ENCODE data around the gene FSIP1. TPM values are rescaled to one million over a fixed set of nuclear protein-coding genes. Genes with fewer than 3 reads are reported as not detected.

The FSIP1 gene
- total RNA-seq, 4 donors from 2014 or later = 1.9 to 8.6 (median 5.6) TPM; not detected in 1

GRCh38 chr15:39628546-39629257, 153.9 kb downstream of the FSIP1 start:
- TF ChIP-seq EP300 (IDR thresholded peaks at IDR 0.05; ENCODE audit: low read depth) = no peak
- TF ChIP-seq POLR2AphosphoS5 (IDR thresholded peaks at IDR 0.05) = no peak
- TF ChIP-seq POLR2A (IDR thresholded peaks at IDR 0.05) = no peak
- TF ChIP-seq, protein P1, sequence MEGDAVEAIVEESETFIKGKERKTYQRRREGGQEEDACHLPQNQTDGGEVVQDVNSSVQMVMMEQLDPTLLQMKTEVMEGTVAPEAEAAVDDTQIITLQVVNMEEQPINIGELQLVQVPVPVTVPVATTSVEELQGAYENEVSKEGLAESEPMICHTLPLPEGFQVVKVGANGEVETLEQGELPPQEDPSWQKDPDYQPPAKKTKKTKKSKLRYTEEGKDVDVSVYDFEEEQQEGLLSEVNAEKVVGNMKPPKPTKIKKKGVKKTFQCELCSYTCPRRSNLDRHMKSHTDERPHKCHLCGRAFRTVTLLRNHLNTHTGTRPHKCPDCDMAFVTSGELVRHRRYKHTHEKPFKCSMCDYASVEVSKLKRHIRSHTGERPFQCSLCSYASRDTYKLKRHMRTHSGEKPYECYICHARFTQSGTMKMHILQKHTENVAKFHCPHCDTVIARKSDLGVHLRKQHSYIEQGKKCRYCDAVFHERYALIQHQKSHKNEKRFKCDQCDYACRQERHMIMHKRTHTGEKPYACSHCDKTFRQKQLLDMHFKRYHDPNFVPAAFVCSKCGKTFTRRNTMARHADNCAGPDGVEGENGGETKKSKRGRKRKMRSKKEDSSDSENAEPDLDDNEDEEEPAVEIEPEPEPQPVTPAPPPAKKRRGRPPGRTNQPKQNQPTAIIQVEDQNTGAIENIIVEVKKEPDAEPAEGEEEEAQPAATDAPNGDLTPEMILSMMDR (IDR thresholded peaks at IDR 0.05) = no peak
- Histone ChIP-seq H3K36me3 (no peaks in the 10 kb centered on the region), H3K4me3 (no peak overlapping the region), H3K9me3 (no peaks in the 10 kb centered on the region), H3K27ac (peak overlapping the region; percentile 74 to 83 (median 81)), H3K4me1 (peaks cover 28 to 61% (median 50%) of the 10 kb centered on the region in 4 donors), H3K27me3 (no peaks in the 10 kb centered on the region)
- in situ Hi-C loops (cut with MboI; ENCODE audit: low pct_ligation_motif_present in 1 of 4, low pct_unique_long_range_greater_than_20kb in 1 of 4, low sequenced_read_pairs in 3 of 4) = no loop called here
- intact Hi-C loops (cut with DNase I; ENCODE audit: low total_unique reads) = no loop called here
- 61 to 76% methylated on average over 2 to 9 of the region's 9 CpGs for WGBS, 2 donors (ENCODE audit: low coverage in 1 of 2)
- no peak for DNase-seq

DNA sequence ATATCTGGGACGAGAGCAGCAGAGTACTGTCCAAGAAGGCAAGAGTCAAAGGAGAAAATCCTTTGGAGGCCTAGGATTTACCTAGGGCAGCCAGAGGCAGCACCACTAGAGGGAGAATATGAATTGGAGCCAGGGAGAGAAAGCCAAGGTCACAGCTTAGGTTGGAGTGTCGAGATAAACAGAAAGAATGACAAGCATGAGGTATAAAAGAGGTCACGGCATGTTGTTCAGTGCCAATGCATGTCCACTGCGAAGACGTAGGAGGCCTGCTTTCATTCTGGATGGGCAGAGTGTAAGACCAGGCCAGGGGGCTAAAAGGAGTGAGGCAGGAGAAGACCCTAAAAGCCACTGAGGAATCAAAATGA, 154.5 kb downstream of the FSIP1 start:
- 68 to 88% methylated on average over 1 to 5 of the region's 5 CpGs for WGBS, 2 donors (ENCODE audit: low coverage in 1 of 2)

GRCh38 chr15:39627451-39628143, 155.0 kb downstream of the FSIP1 start:
- no peaks in the 10 kb centered on the region for H3K36me3 ChIP-seq
- TF ChIP-seq EP300 (IDR thresholded peaks at IDR 0.05; ENCODE audit: low read depth) (no peak), POLR2AphosphoS5 (IDR thresholded peaks at IDR 0.05) (no peak), POLR2A (IDR thresholded peaks at IDR 0.05) (no peak)
- TF ChIP-seq, protein P1 (IDR thresholded peaks at IDR 0.05) = no peak
- peak overlapping the region; percentile 74 to 83 (median 81) for H3K27ac ChIP-seq
- intact Hi-C loops (cut with DNase I; ENCODE audit: low total_unique reads) (no loop called here), in situ Hi-C loops (cut with MboI; ENCODE audit: low pct_ligation_motif_present in 1 of 4, low pct_unique_long_range_greater_than_20kb in 1 of 4, low sequenced_read_pairs in 3 of 4) (no loop called here)
- H3K4me3 ChIP-seq = no peak overlapping the region
- 88% methylated on average over 3 of the region's 3 CpGs; no CpG with 5 or more reads in 1 of the 2 donors for WGBS, 2 donors (ENCODE audit: low coverage in 1 of 2)
- H3K9me3 ChIP-seq = no peaks in the 10 kb centered on the region
- DNase-seq = no peak
- no peaks in the 10 kb centered on the region for H3K27me3 ChIP-seq
- peaks cover 29 to 70% (median 53%) of the 10 kb centered on the region in 4 donors for H3K4me1 ChIP-seq

More for the DNA sequence above, 154.5 kb downstream of the FSIP1 start:
- in situ Hi-C loops (cut with MboI; ENCODE audit: low pct_ligation_motif_present in 1 of 4, low pct_unique_long_range_greater_than_20kb in 1 of 4, low sequenced_read_pairs in 3 of 4) (no loop called here), intact Hi-C loops (cut with DNase I; ENCODE audit: low total_unique reads) (no loop called here)
- Histone ChIP-seq H3K36me3 (no peaks in the 10 kb centered on the region), H3K4me3 (no peak overlapping the region), H3K27ac (peak overlapping the region; percentile 74 to 83 (median 81)), H3K4me1 (peaks cover 29 to 66% (median 51%) of the 10 kb centered on the region in 4 donors), H3K9me3 (no peaks in the 10 kb centered on the region), H3K27me3 (no peaks in the 10 kb centered on the region)
- TF ChIP-seq POLR2AphosphoS5 (IDR thresholded peaks at IDR 0.05) = no peak
- TF ChIP-seq, protein P1 (IDR thresholded peaks at IDR 0.05) = peak in 4 of 5 experiments; percentile 10 to 52 (median 33)
- no peak for DNase-seq

DNA sequence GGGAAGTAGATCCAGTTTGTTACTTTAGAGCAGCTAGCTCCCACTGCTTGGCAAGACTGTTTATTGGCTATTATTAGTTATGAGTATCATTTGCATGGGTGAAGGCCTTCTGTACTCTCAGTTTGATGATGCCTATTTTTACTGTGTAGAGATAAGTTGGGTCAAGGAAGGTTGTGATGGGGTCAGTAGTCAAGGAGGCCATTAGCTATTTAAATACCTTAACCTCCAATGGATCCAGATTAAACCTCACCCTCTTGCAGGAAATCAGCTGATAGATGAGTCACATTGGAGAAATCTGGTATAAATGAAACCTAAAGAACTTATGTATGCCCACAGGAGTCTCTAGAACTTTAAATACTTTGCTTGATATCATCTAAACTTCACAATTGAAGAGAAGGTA, 156.8 kb downstream of the FSIP1 start:
- H3K36me3 ChIP-seq = no peaks in the 10 kb centered on the region
- H3K4me1 ChIP-seq = peaks cover 34 to 84% (median 69%) of the 10 kb centered on the region in 4 donors
- intact Hi-C loops (cut with DNase I; ENCODE audit: low total_unique reads) = no loop called here
- no peaks in the 10 kb centered on the region for H3K27me3 ChIP-seq
- no peaks in the 10 kb centered on the region for H3K9me3 ChIP-seq
- no peak overlapping the region for H3K4me3 ChIP-seq
- H3K27ac ChIP-seq = peak overlapping the region; percentile 81 to 86 (median 84)
- DNase-seq = no peak
- TF ChIP-seq, protein P1 (IDR thresholded peaks at IDR 0.05) = no peak
- TF ChIP-seq POLR2AphosphoS5 (IDR thresholded peaks at IDR 0.05) = no peak
- no peak for TF ChIP-seq POLR2A (IDR thresholded peaks at IDR 0.05)
- TF ChIP-seq EP300 (IDR thresholded peaks at IDR 0.05; ENCODE audit: low read depth) = no peak
- in situ Hi-C loops (cut with MboI; ENCODE audit: low pct_ligation_motif_present in 1 of 4, low pct_unique_long_range_greater_than_20kb in 1 of 4, low sequenced_read_pairs in 3 of 4) = no loop called here
